GM18951 (cell line): ENCODE results near the gene CDC73.
"Not testable (repeated sequence)": the region's sequence is repeated elsewhere in the genome, so short reads cannot be mapped to it uniquely, and the experiment has no call there.

Source experiments
- POLR2A ChIP-seq: IDR thresholded peaks from 4 replicates; pipeline ENCODE4 v1.6.1; 2011; ENCODE audit warnings: mild to moderate bottlenecking; ENCODE audit not compliant: insufficient read length, insufficient read depth; ENCODE audit errors: extremely low read depth
- in situ Hi-C: fragments of 300-500 bp; cut with MboI; formaldehyde crosslinking; loops from one replicate; pipeline ENCODE4 v1.12.0; 2022; ENCODE audit warnings: low sequenced_read_pairs, mixed read lengths, inconsistent platforms; ENCODE audit not compliant: unreplicated experiment

CDC73 gene

GRCh38 chr1:193278968-193279367 lies 157.1 kb downstream of the CDC73 start:
- no peak for TF ChIP-seq POLR2A
- in situ Hi-C loops, result no loop called here

GRCh38 chr1:193281894-193282293 lies 160.1 kb downstream of the CDC73 start:
- TF ChIP-seq POLR2A, result no peak
- in situ Hi-C loops, result no loop called here

GRCh38 chr1:193283016-193283415 lies 161.2 kb downstream of the CDC73 start:
- in situ Hi-C loops, result no loop called here
- TF ChIP-seq POLR2A, result no peak

- in situ Hi-C loops, result no loop called here
- no peak for TF ChIP-seq POLR2A
Observed at GRCh38 chr1:193284219-193284618, 162.4 kb downstream of the CDC73 start.

GRCh38 chr1:193285641-193286040 lies 163.8 kb downstream of the CDC73 start:
- in situ Hi-C loops, result no loop called here
- no peak for TF ChIP-seq POLR2A

- in situ Hi-C loops, result not testable (repeated sequence)
Observed at GRCh38 chr1:193288548-193289080, 166.8 kb downstream of the CDC73 start.

- in situ Hi-C loops, result no loop called here
- no peak for TF ChIP-seq POLR2A
Observed at GRCh38 chr1:193293726-193294125, 171.9 kb downstream of the CDC73 start.

GRCh38 chr1:193299038-193299437 lies 177.2 kb downstream of the CDC73 start:
- no peak for TF ChIP-seq POLR2A
- in situ Hi-C loops, result no loop called here

GRCh38 chr1:193301746-193302145 lies 179.9 kb downstream of the CDC73 start:
- in situ Hi-C loops, result no loop called here
- TF ChIP-seq POLR2A, result no peak

GRCh38 chr1:193303849-193304248 lies 182.0 kb downstream of the CDC73 start:
- in situ Hi-C loops, result no loop called here
- no peak for TF ChIP-seq POLR2A
